Effector memory CD4-positive, alpha-beta T cell (primary cell): ENCODE data around the gene SUOX.
A peak's percentile ranks its signal among the peaks of the same experiment; 100 is the strongest.

Experiments
- DNase-seq, 3 donors: peaks; one replicate each; pipeline ENCODE4 v3.0.0-alpha.2; 2020
- H3K27ac ChIP-seq: 2 replicates; pipeline ENCODE4 v1.7.0; 2013; ENCODE audit warnings: mild to moderate bottlenecking, low read length, moderate library complexity; ENCODE audit not compliant: insufficient read depth, poor library complexity, severe bottlenecking
- H3K27me3 ChIP-seq: replicated peaks from 2 replicates; pipeline ENCODE4 v1.7.0; 2013; ENCODE audit warnings: mild to moderate bottlenecking, low read length; ENCODE audit not compliant: insufficient read depth, control insufficient read depth, poor library complexity, severe bottlenecking
- H3K36me3 ChIP-seq: 2 replicates; pipeline ENCODE4 v1.7.0; 2013; ENCODE audit warnings: mild to moderate bottlenecking, low read length, moderate library complexity; ENCODE audit not compliant: control insufficient read depth, insufficient read depth
- H3K4me1 ChIP-seq: 2 replicates; pipeline ENCODE4 v1.7.0; 2013; ENCODE audit warnings: low read length, mild to moderate bottlenecking; ENCODE audit not compliant: control insufficient read depth, insufficient read depth, poor library complexity, severe bottlenecking
- H3K4me3 ChIP-seq: 2 replicates; pipeline ENCODE4 v1.7.0; 2013; ENCODE audit warnings: low read length, low read depth, mild to moderate bottlenecking; ENCODE audit not compliant: insufficient read depth, poor library complexity, severe bottlenecking
- H3K9me3 ChIP-seq: 2 replicates; pipeline ENCODE4 v1.7.0; 2013; ENCODE audit warnings: mild to moderate bottlenecking, low read length, moderate library complexity; ENCODE audit not compliant: control insufficient read depth
- total RNA-seq, 3 donors: gene quantifications; one replicate each; lab custom pipeline; 2026; lab: John Stamatoyannopoulos, UW

The SUOX gene
- total RNA-seq, result 1.4 to 1.9 (median 1.5) reads per million in 3 donors

- Histone ChIP-seq H3K9me3 (no peaks in the 10 kb centered on the region), H3K4me3 (no peak within 1 kb of the TSS), H3K4me1 (peaks cover 6% of the 10 kb centered on the region), H3K27me3 (no peaks in the 10 kb centered on the region), H3K36me3 (peaks cover 23% of the 10 kb centered on the region), H3K27ac (no peak within 1 kb of the TSS)
- peak in 1 of 3 donors; percentile 9 for DNase-seq
Measured at GRCh38 chr12:55996715-55997534, at the start of gene SUOX. Gene SUOX (plus strand): TSS chr12:55997276. CDS start chr12:56002222, 4,946 bp downstream.

GRCh38 chr12:55955344-55955743, 41.7 kb upstream of the SUOX start:
- H3K27ac ChIP-seq, result no peak overlapping the region
- no peak for DNase-seq
- H3K4me1 ChIP-seq, result no peaks in the 10 kb centered on the region
- H3K36me3 ChIP-seq, result peaks cover 42% of the 10 kb centered on the region
- no peaks in the 10 kb centered on the region for H3K9me3 ChIP-seq
- H3K4me3 ChIP-seq, result no peak overlapping the region
- no peaks in the 10 kb centered on the region for H3K27me3 ChIP-seq

- DNase-seq, result peak in 2 of 3 donors; percentile 8 to 21
- H3K36me3 ChIP-seq, result peaks cover 35% of the 10 kb centered on the region
- H3K4me1 ChIP-seq, result no peaks in the 10 kb centered on the region
- H3K4me3 ChIP-seq, result no peak overlapping the region
- H3K27ac ChIP-seq, result no peak overlapping the region
- no peaks in the 10 kb centered on the region for H3K27me3 ChIP-seq
- H3K9me3 ChIP-seq, result no peaks in the 10 kb centered on the region
Measured at GRCh38 chr12:55955800-55956508, 41.1 kb upstream of the SUOX start.

GRCh38 chr12:55957106-55957859, 39.8 kb upstream of the SUOX start:
- H3K27ac ChIP-seq, result no peak overlapping the region
- H3K36me3 ChIP-seq, result peaks cover 22% of the 10 kb centered on the region
- DNase-seq, result no peak

GRCh38 chr12:55963760-55964159, 33.3 kb upstream of the SUOX start:
- Histone ChIP-seq H3K36me3 (no peaks in the 10 kb centered on the region), H3K27me3 (no peaks in the 10 kb centered on the region), H3K27ac (no peak overlapping the region), H3K4me3 (no peak overlapping the region), H3K4me1 (peaks cover 6% of the 10 kb centered on the region), H3K9me3 (no peaks in the 10 kb centered on the region)
- DNase-seq, result no peak

More at GRCh38 chr12:55957106-55957859, 39.8 kb upstream of the SUOX start:
- Histone ChIP-seq H3K4me3 (no peak overlapping the region), H3K9me3 (no peaks in the 10 kb centered on the region), H3K4me1 (no peaks in the 10 kb centered on the region), H3K27me3 (no peaks in the 10 kb centered on the region)

- Histone ChIP-seq H3K4me3 (no peak overlapping the region), H3K27ac (no peak overlapping the region), H3K27me3 (no peaks in the 10 kb centered on the region), H3K4me1 (peaks cover 6% of the 10 kb centered on the region), H3K9me3 (no peaks in the 10 kb centered on the region), H3K36me3 (no peaks in the 10 kb centered on the region)
- no peak for DNase-seq
Measured at GRCh38 chr12:55965240-55965639, 31.8 kb upstream of the SUOX start.

GRCh38 chr12:55965941-55966407, 31.1 kb upstream of the SUOX start, which contains the start of gene PMEL:
Gene PMEL (minus strand): TSS chr12:55966042. CDS start chr12:55966011, 31 bp downstream.
- no peak for DNase-seq
- peaks cover 6% of the 10 kb centered on the region for H3K4me1 ChIP-seq
- no peaks in the 10 kb centered on the region for H3K9me3 ChIP-seq
- no peaks in the 10 kb centered on the region for H3K36me3 ChIP-seq
- H3K27me3 ChIP-seq, result no peaks in the 10 kb centered on the region
- H3K27ac ChIP-seq, result peak within 1 kb of the TSS; percentile 65
- H3K4me3 ChIP-seq, result peak within 1 kb of the TSS; percentile 88

GRCh38 chr12:55966408-55967281, 30.4 kb upstream of the SUOX start, which contains the start of gene CDK2:
Gene CDK2 (plus strand): TSS chr12:55966830. CDS start chr12:55967009, 179 bp downstream.
- peak within 1 kb of the TSS; percentile 88 for H3K4me3 ChIP-seq
- H3K9me3 ChIP-seq, result no peaks in the 10 kb centered on the region
- H3K27me3 ChIP-seq, result no peaks in the 10 kb centered on the region
- H3K36me3 ChIP-seq, result no peaks in the 10 kb centered on the region
- DNase-seq, result peak; percentile 80 to 85 (median 82)
- H3K27ac ChIP-seq, result peak within 1 kb of the TSS; percentile 65
- peaks cover 6% of the 10 kb centered on the region for H3K4me1 ChIP-seq

- no peak overlapping the region for H3K27ac ChIP-seq
- no peak for DNase-seq
- H3K36me3 ChIP-seq, result no peaks in the 10 kb centered on the region
- H3K9me3 ChIP-seq, result no peaks in the 10 kb centered on the region
- peaks cover 6% of the 10 kb centered on the region for H3K4me1 ChIP-seq
- H3K27me3 ChIP-seq, result no peaks in the 10 kb centered on the region
- no peak overlapping the region for H3K4me3 ChIP-seq
Measured at GRCh38 chr12:55969356-55969755, 27.7 kb upstream of the SUOX start.
